Lung (tissue), 12 donors: ENCODE results near the gene UBXN11. TPM values are rescaled to one million over a fixed set of nuclear protein-coding genes. Genes with fewer than 3 reads are reported as not detected.

Experiments
- ATAC-seq: fragments of 200-7000 bp; cut with Tn5 transposase; one replicate; pipeline ENCODE4 v1.9.1; 2020; ENCODE audit warnings: moderate number of reproducible peaks; ENCODE audit not compliant: insufficient read depth, low FRiP score
- DNase-seq, 3 donors: peaks; one replicate each; pipeline ENCODE4 v3.0.0-alpha.2; 2013 to 2017
- H3K27ac ChIP-seq, 2 donors: one replicate each; pipeline ENCODE4 v1.5.1; 2013; ENCODE audit warnings: mild to moderate bottlenecking in 2 of 2, moderate library complexity in 2 of 2, control low read depth in 1 of 2, inconsistent platforms in 1 of 2, low read depth in 1 of 2, low read length in 1 of 2
- H3K27me3 ChIP-seq, 3 donors: one replicate each; pipeline ENCODE4 v1.5.1; 2013; ENCODE audit warnings: low read length in 2 of 3; ENCODE audit not compliant: control insufficient read depth in 3 of 3, insufficient read depth in 3 of 3
- H3K36me3 ChIP-seq, 4 donors: one replicate each; pipeline ENCODE4 v1.5.1; 2013; ENCODE audit warnings: low read length in 4 of 4, mild to moderate bottlenecking in 1 of 4, moderate library complexity in 1 of 4; ENCODE audit not compliant: control insufficient read depth in 4 of 4, insufficient read depth in 4 of 4
- H3K4me1 ChIP-seq, 5 donors: one replicate each; pipeline ENCODE4 v1.5.1; 2013; ENCODE audit warnings: low read length in 5 of 5, mild to moderate bottlenecking in 2 of 5, moderate library complexity in 1 of 5; ENCODE audit not compliant: control insufficient read depth in 5 of 5, insufficient read depth in 5 of 5
- H3K4me3 ChIP-seq: one replicate; pipeline ENCODE4 v1.5.1; 2013; ENCODE audit warnings: mild to moderate bottlenecking, control low read depth, moderate library complexity
- H3K9ac ChIP-seq, 2 donors: one replicate each; pipeline ENCODE4 v1.5.1; 2013; ENCODE audit warnings: low read length in 2 of 2, control low read depth in 1 of 2; ENCODE audit not compliant: insufficient read depth in 1 of 2
- H3K9me3 ChIP-seq, 4 donors: one replicate each; pipeline ENCODE4 v1.5.1; 2013; ENCODE audit warnings: low read length in 3 of 4, mild to moderate bottlenecking in 1 of 4, moderate library complexity in 1 of 4; ENCODE audit not compliant: control insufficient read depth in 4 of 4, insufficient read depth in 3 of 4
- WGBS, 2 donors: extraction: QIAGEN DNeasy Blood & Tissue Kit; methylation state at CpG; one replicate each; pipeline ENCODE4 v1.1.7; 2013; 5-methylcytosine and 5-hydroxymethylcytosine counted together
- polyA plus RNA-seq, 2 donors: library from polyadenylated mRNA; stranded (reverse); fragments of 200-250 nt; gene quantifications; one replicate each; pipeline ENCODE4 v1.2.1, GENCODE V29; 2013
- total RNA-seq, 2 donors: library from RNA; depleted of rRNA in 1 of 2; stranded (reverse); fragments of >200 nt in 1 of 2; gene quantifications; one replicate each; pipeline ENCODE4 v1.2.1, GENCODE V29; 2014 to 2021
- TF ChIP-seq, protein P1 (sequence below): IDR thresholded peaks from 2 replicates; pipeline ENCODE4 v1.5.1; 2012; ENCODE audit warnings: mild to moderate bottlenecking; ENCODE audit errors: control extremely low read depth, extremely low read depth
- donor health status: control.
- donor health status: control.
- donor health status: Bipolar disorder and iron deficiency.
- donor health status: healthy.
- donor health status: DM: yes; HTN: yes; CAD: no.

The UBXN11 gene
- total and polyA plus RNA-seq, 4 donors = 20.1 to 82.1 (median 54.9) TPM

DNA sequence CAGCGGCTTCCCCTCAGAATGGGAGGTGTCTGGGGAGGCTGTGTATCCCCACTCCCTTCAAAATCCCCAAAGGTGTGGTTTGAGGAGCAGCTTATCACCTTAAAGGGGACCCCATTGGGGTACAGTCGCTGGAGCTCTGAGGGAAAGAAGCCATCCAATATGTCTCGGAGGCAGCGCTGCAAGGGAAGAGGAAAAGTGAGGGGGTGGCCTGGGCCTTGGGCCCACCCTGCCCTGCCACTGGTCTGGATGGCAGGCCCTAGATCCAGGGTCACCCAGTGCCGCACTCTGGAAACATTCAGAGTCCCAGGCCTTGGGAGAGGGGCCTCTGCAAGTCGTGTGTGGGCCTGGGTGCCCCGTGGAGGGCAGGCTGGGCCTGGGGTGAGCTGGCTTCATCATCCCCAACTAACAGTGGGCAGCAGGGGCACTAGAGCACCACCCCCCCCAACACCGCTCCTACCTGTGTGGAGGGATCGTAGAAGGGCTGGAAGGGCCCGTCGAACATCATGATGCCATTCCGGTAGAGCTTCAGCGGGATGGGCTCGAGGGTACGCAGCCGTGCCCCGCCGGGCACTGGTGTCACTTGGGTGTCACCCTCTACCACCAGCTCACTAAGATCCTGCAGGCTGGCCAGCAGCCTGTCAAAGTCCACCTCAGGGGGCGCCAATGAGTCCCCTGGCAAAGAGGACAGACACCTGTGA lies 20.9 kb downstream of the UBXN11 start:
- H3K9ac ChIP-seq = no peak overlapping the region
- DNase-seq = no peak
- no peaks in the 10 kb centered on the region for H3K9me3 ChIP-seq
- WGBS, 2 donors = 87 to 88% methylated on average over 18 to 19 of the region's 19 CpGs
- H3K36me3 ChIP-seq = peaks cover 0 to 20% (median 4%) of the 10 kb centered on the region in 4 donors
- peak overlapping the region; percentile 25 to 37 for H3K27ac ChIP-seq
- H3K4me3 ChIP-seq = no peak overlapping the region
- no peak for ATAC-seq
- TF ChIP-seq, protein P1, sequence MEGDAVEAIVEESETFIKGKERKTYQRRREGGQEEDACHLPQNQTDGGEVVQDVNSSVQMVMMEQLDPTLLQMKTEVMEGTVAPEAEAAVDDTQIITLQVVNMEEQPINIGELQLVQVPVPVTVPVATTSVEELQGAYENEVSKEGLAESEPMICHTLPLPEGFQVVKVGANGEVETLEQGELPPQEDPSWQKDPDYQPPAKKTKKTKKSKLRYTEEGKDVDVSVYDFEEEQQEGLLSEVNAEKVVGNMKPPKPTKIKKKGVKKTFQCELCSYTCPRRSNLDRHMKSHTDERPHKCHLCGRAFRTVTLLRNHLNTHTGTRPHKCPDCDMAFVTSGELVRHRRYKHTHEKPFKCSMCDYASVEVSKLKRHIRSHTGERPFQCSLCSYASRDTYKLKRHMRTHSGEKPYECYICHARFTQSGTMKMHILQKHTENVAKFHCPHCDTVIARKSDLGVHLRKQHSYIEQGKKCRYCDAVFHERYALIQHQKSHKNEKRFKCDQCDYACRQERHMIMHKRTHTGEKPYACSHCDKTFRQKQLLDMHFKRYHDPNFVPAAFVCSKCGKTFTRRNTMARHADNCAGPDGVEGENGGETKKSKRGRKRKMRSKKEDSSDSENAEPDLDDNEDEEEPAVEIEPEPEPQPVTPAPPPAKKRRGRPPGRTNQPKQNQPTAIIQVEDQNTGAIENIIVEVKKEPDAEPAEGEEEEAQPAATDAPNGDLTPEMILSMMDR = no peak
- no peaks in the 10 kb centered on the region for H3K27me3 ChIP-seq
- peaks cover 4 to 32% (median 12%) of the 10 kb centered on the region in 5 donors for H3K4me1 ChIP-seq

DNA sequence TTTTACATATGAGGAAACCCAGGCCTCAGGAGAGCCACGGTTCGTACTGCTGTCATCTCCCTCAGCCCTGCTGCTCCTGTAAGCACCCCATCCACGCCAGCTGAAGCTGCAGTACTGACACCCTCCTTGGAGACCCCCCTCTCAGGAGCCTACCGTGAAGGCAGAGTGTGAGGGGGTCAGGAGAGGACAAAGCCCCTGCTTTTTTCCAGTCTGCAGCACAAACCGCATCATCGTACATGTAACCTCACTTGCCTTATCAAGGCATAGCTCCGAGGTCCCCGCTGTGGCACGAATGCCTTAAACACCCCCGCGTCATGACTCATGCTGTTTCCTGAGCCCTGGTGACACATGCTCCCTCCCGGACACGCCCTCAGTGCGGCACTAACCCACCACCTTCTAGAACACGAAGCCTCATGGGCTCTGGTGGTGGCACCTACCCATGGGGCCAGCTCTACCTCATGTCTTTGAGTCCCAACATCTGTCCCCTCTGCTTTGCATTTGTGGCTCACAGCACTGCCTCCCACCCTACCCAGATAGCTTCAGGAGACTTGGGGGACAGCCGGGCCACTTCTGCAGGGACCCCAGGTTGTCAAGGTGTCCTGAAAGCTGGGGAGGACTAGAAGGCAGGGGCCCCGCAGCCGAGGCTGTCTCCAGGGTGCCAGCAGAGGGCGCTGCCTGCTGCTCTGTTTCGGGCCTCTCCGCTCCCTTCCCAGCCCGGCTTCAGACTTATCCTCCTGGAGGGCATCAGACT lies 21.7 kb downstream of the UBXN11 start:
- H3K4me1 ChIP-seq = peaks cover 4 to 32% (median 14%) of the 10 kb centered on the region in 5 donors
- TF ChIP-seq, protein P1 = peak; percentile 26
- 27 to 40% methylated on average over 22 of the region's 22 CpGs for WGBS, 2 donors
- DNase-seq (no peak), ATAC-seq (peak; percentile 10)
- peak overlapping the region; percentile 50 to 79 for H3K27ac ChIP-seq
- peaks cover 0 to 20% (median 4%) of the 10 kb centered on the region in 4 donors for H3K36me3 ChIP-seq
- no peak overlapping the region for H3K9ac ChIP-seq
- no peaks in the 10 kb centered on the region for H3K9me3 ChIP-seq
- no peaks in the 10 kb centered on the region for H3K27me3 ChIP-seq
- H3K4me3 ChIP-seq = no peak overlapping the region

DNA sequence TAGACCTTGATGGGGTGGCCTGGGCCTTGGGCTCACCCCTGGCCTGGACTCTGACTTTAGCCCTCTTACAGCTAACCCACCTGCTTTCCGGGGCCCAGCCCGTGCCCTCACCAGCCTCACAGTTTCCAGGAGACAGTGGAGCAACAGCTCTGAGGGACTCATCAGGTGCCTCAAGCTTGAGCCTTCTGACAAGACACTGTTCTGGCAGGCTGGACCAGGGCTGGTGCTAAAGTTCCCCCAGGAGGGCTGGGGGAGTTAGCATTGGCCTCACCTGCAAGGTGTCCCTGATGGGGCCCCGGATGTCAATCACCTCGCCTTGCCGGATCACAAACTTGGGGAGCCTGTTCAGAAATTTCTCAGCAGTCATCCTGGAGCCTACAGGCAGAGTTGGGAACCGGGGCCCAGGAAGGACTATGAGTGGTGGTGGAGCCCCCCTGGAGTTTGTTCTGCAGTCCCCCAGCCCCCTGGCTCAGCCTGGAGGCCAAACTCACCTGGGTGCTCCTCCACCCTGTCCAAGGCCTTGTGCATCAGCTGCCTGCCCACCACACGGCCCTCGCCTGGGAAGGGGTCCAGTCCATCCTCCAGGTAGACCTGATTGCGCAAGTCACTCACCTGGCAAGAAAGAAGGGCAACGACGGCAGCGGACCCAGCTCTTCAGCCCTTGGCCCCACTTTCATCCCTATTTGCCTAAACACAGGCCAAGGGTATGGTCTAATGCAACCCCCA lies 22.4 kb downstream of the UBXN11 start:
- H3K27ac ChIP-seq = peak overlapping the region; percentile 50 to 79
- H3K4me3 ChIP-seq = no peak overlapping the region
- no peaks in the 10 kb centered on the region for H3K9me3 ChIP-seq
- no peak for ATAC-seq
- TF ChIP-seq, protein P1 = no peak
- peaks cover 8 to 36% (median 16%) of the 10 kb centered on the region in 5 donors for H3K4me1 ChIP-seq
- no peak overlapping the region for H3K9ac ChIP-seq
- 82 to 85% methylated on average over 12 of the region's 12 CpGs for WGBS, 2 donors
- no peak for DNase-seq
- no peaks in the 10 kb centered on the region for H3K27me3 ChIP-seq
- peaks cover 0 to 20% (median 4%) of the 10 kb centered on the region in 4 donors for H3K36me3 ChIP-seq
